GM19452 (cell line): ENCODE results near the gene ZNF808.
"Not testable (repeated sequence)": the region's sequence is repeated elsewhere in the genome, so short reads cannot be mapped to it uniquely, and the experiment has no call there.

Source experiments
- ATAC-seq: cut with Tn5 transposase; IDR thresholded peaks from one replicate; pipeline ENCODE4 v1.9.1; 2021; ENCODE audit not compliant: unreplicated experiment

The ZNF808 gene

GRCh38 chr19:52592301-52592700 lies 64.8 kb downstream of the ZNF808 start:
- ATAC-seq = no peak

- not testable (repeated sequence) for ATAC-seq
These were observed 66.0 kb downstream of the ZNF808 start for GRCh38 chr19:52593441-52593840.

GRCh38 chr19:52599241-52599640 lies 71.8 kb downstream of the ZNF808 start:
- no peak for ATAC-seq

GRCh38 chr19:52600639-52601024 lies 73.2 kb downstream of the ZNF808 start:
- no peak for ATAC-seq

GRCh38 chr19:52601025-52601973 lies 73.8 kb downstream of the ZNF808 start:
- peak; percentile 94 for ATAC-seq

- not testable (repeated sequence) for ATAC-seq
These were observed 74.5 kb downstream of the ZNF808 start for GRCh38 chr19:52601974-52602366.

GRCh38 chr19:52602941-52603340 lies 75.5 kb downstream of the ZNF808 start:
- no peak for ATAC-seq

GRCh38 chr19:52603558-52604207 lies 76.2 kb downstream of the ZNF808 start:
- no peak for ATAC-seq
